Measurements from ENCODE around the gene VSX1.

DNA sequence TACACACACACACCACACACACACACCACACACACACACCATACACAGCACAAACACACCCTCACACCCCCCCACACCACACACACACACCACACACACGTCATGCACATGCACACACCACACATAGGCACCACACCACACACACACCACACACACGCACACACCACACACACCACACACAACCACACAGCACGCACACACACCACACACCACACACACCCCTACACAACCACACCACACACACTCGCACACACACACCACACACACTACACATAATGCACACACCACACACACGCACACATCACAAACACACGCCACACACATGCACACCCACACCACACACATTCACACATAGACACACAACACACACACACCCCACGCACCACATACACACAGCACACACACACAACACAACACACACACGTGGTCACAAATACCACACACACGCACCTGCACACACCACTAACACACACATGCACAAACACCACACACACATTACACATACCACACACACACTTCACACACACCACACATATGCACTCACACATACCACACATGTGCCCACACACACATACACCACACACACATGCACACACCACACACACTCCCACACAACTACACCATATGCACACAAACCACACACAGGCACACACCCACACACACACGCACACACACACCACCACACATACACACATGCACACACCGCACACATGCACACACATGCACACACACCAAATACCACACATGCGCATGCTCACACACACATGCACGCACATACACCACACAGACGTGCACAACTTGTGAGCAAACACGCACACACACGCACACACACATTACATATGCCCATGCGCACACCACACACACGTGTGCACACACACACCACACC lies 14.6 kb downstream of the VSX1 start:
- TF ChIP-seq, protein P1, sequence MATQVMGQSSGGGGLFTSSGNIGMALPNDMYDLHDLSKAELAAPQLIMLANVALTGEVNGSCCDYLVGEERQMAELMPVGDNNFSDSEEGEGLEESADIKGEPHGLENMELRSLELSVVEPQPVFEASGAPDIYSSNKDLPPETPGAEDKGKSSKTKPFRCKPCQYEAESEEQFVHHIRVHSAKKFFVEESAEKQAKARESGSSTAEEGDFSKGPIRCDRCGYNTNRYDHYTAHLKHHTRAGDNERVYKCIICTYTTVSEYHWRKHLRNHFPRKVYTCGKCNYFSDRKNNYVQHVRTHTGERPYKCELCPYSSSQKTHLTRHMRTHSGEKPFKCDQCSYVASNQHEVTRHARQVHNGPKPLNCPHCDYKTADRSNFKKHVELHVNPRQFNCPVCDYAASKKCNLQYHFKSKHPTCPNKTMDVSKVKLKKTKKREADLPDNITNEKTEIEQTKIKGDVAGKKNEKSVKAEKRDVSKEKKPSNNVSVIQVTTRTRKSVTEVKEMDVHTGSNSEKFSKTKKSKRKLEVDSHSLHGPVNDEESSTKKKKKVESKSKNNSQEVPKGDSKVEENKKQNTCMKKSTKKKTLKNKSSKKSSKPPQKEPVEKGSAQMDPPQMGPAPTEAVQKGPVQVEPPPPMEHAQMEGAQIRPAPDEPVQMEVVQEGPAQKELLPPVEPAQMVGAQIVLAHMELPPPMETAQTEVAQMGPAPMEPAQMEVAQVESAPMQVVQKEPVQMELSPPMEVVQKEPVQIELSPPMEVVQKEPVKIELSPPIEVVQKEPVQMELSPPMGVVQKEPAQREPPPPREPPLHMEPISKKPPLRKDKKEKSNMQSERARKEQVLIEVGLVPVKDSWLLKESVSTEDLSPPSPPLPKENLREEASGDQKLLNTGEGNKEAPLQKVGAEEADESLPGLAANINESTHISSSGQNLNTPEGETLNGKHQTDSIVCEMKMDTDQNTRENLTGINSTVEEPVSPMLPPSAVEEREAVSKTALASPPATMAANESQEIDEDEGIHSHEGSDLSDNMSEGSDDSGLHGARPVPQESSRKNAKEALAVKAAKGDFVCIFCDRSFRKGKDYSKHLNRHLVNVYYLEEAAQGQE (IDR thresholded peaks at IDR 0.05; ENCODE audit: borderline replicate concordance) = no peak
- TF ChIP-seq, protein P2, sequence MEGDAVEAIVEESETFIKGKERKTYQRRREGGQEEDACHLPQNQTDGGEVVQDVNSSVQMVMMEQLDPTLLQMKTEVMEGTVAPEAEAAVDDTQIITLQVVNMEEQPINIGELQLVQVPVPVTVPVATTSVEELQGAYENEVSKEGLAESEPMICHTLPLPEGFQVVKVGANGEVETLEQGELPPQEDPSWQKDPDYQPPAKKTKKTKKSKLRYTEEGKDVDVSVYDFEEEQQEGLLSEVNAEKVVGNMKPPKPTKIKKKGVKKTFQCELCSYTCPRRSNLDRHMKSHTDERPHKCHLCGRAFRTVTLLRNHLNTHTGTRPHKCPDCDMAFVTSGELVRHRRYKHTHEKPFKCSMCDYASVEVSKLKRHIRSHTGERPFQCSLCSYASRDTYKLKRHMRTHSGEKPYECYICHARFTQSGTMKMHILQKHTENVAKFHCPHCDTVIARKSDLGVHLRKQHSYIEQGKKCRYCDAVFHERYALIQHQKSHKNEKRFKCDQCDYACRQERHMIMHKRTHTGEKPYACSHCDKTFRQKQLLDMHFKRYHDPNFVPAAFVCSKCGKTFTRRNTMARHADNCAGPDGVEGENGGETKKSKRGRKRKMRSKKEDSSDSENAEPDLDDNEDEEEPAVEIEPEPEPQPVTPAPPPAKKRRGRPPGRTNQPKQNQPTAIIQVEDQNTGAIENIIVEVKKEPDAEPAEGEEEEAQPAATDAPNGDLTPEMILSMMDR (IDR thresholded peaks at IDR 0.05; ENCODE audit: poor library complexity, severe bottlenecking) = no peak
- TF ChIP-seq EP300 (conservative IDR thresholded peaks at IDR 0.05; ENCODE audit: poor library complexity, severe bottlenecking) = no peak
- TF ChIP-seq POLR2AphosphoS5 (IDR thresholded peaks at IDR 0.05) = no peak
- no peak for TF ChIP-seq SMC3 (conservative IDR thresholded peaks at IDR 0.05; ENCODE audit: poor library complexity)
- TF ChIP-seq TAF1 (IDR thresholded peaks at IDR 0.05; ENCODE audit: low read depth) = no peak
- no peak for TF ChIP-seq EZH2 (IDR thresholded peaks at IDR 0.05; ENCODE audit: borderline replicate concordance, insufficient read depth, low read length, poor library complexity, severe bottlenecking)
- TF ChIP-seq RAD21 (conservative IDR thresholded peaks at IDR 0.05) = no peak
